ENCODE data around the gene BPNT1.
"Not testable (repeated sequence)": the region's sequence is repeated elsewhere in the genome, so short reads cannot be mapped to it uniquely, and the experiment has no call there.

The BPNT1 gene

GRCh38 chr1:220038640-220039039, 50.9 kb downstream of the BPNT1 start:
- TF ChIP-seq, protein P1, sequence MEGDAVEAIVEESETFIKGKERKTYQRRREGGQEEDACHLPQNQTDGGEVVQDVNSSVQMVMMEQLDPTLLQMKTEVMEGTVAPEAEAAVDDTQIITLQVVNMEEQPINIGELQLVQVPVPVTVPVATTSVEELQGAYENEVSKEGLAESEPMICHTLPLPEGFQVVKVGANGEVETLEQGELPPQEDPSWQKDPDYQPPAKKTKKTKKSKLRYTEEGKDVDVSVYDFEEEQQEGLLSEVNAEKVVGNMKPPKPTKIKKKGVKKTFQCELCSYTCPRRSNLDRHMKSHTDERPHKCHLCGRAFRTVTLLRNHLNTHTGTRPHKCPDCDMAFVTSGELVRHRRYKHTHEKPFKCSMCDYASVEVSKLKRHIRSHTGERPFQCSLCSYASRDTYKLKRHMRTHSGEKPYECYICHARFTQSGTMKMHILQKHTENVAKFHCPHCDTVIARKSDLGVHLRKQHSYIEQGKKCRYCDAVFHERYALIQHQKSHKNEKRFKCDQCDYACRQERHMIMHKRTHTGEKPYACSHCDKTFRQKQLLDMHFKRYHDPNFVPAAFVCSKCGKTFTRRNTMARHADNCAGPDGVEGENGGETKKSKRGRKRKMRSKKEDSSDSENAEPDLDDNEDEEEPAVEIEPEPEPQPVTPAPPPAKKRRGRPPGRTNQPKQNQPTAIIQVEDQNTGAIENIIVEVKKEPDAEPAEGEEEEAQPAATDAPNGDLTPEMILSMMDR (conservative IDR thresholded peaks at IDR 0.05; ENCODE audit: low read depth, low read length): no peak
- H3K27ac ChIP-seq: no peak overlapping the region
- no peaks in the 10 kb centered on the region for H3K27me3 ChIP-seq (ENCODE audit: insufficient read depth, low read depth)
- no peaks in the 10 kb centered on the region for H4K20me1 ChIP-seq (ENCODE audit: insufficient read depth)
- peaks cover 90% of the 10 kb centered on the region for H3K79me2 ChIP-seq (ENCODE audit: insufficient read depth, low read depth)
- peaks cover 6% of the 10 kb centered on the region; the same call in 1 of the 2 replicates for H3K36me3 ChIP-seq (ENCODE audit: insufficient read depth)
- peaks cover 34% of the 10 kb centered on the region for H3K4me1 ChIP-seq (ENCODE audit: low read depth, poor library complexity, severe bottlenecking)
- H3K4me3 ChIP-seq (IDR thresholded peaks at IDR 0.05; ENCODE audit: insufficient read depth, low read depth, low read length): no peak overlapping the region
- H2AFZ ChIP-seq (ENCODE audit: low read depth): no peak overlapping the region
- H3K4me2 ChIP-seq: no peak overlapping the region
- no peak overlapping the region for H3K9ac ChIP-seq

DNA sequence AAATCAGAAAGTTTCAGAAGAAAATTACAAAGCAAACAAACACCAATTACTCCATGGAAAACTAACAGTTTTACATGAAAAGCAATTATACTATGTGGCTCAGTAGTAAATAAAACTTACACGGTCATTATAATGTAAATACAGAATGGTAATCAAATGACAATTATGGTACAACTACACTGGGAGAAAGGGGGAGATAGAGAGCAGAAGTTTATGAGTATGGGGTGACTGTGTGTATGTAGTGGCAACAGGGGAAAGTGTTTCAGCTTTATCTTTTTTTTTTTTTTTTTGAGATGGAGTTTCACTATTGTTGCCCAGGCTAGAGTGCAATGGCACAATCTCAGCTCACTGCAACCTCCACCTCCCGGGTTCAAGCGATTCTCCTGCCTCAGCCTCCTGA, 51.8 kb downstream of the BPNT1 start:
- not testable (repeated sequence) for H3K27me3 ChIP-seq (ENCODE audit: insufficient read depth, low read depth); H2AFZ ChIP-seq (ENCODE audit: low read depth); H3K4me2 ChIP-seq; H3K9ac ChIP-seq; H3K27ac ChIP-seq; H3K4me3 ChIP-seq (IDR thresholded peaks at IDR 0.05; ENCODE audit: insufficient read depth, low read depth, low read length); H3K36me3 ChIP-seq (ENCODE audit: insufficient read depth); H4K20me1 ChIP-seq (ENCODE audit: insufficient read depth)
- Histone ChIP-seq H3K79me2 (ENCODE audit: insufficient read depth, low read depth) (peaks cover 82% of the 10 kb centered on the region), H3K4me1 (ENCODE audit: low read depth, poor library complexity, severe bottlenecking) (peaks cover 26% of the 10 kb centered on the region)

GRCh38 chr1:220032911-220033310, 56.7 kb downstream of the BPNT1 start:
- no peak overlapping the region for H3K9ac ChIP-seq
- H3K4me3 ChIP-seq (IDR thresholded peaks at IDR 0.05; ENCODE audit: insufficient read depth, low read depth, low read length): no peak overlapping the region
- no peak overlapping the region for H2AFZ ChIP-seq (ENCODE audit: low read depth)
- H3K79me2 ChIP-seq (ENCODE audit: insufficient read depth, low read depth): peaks cover 40% of the 10 kb centered on the region
- H3K4me2 ChIP-seq: no peak overlapping the region
- TF ChIP-seq, protein P1 (conservative IDR thresholded peaks at IDR 0.05; ENCODE audit: low read depth, low read length): no peak
- peaks cover 22% of the 10 kb centered on the region for H3K36me3 ChIP-seq (ENCODE audit: insufficient read depth)
- H3K4me1 ChIP-seq (ENCODE audit: low read depth, poor library complexity, severe bottlenecking): peaks cover 3% of the 10 kb centered on the region
- no peaks in the 10 kb centered on the region for H4K20me1 ChIP-seq (ENCODE audit: insufficient read depth)
- H3K27ac ChIP-seq: no peak overlapping the region
- no peaks in the 10 kb centered on the region for H3K27me3 ChIP-seq (ENCODE audit: insufficient read depth, low read depth)

DNA sequence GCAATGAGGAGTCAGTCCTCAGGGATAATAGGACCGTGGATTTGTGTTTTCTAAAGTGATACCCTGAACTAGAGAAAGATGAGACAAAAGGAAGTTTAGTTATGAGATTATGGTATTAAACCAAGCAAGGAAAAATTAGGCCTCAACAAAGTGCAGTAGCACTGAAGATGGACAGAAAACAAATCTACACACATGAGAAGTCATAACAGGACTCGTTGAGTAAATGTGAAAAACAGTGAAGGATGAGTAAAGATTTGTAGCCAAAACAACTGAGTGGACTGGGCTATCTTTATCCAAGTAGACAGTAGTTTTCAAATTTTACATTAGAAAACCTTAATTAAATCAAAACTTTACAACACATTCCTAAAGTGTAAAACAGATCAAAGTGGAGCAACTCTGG, 58.3 kb downstream of the BPNT1 start:
- Histone ChIP-seq H3K4me3 (IDR thresholded peaks at IDR 0.05; ENCODE audit: insufficient read depth, low read depth, low read length) (no peak overlapping the region), H3K27ac (no peak overlapping the region), H3K79me2 (ENCODE audit: insufficient read depth, low read depth) (peaks cover 24% of the 10 kb centered on the region), H4K20me1 (ENCODE audit: insufficient read depth) (no peaks in the 10 kb centered on the region), H3K9ac (no peak overlapping the region), H3K4me1 (ENCODE audit: low read depth, poor library complexity, severe bottlenecking) (peaks cover 3% of the 10 kb centered on the region), H3K36me3 (ENCODE audit: insufficient read depth) (peaks cover 18% of the 10 kb centered on the region), H2AFZ (ENCODE audit: low read depth) (no peak overlapping the region), H3K4me2 (no peak overlapping the region), H3K27me3 (ENCODE audit: insufficient read depth, low read depth) (no peaks in the 10 kb centered on the region)
- TF ChIP-seq, protein P1 (conservative IDR thresholded peaks at IDR 0.05; ENCODE audit: low read depth, low read length): no peak

DNA sequence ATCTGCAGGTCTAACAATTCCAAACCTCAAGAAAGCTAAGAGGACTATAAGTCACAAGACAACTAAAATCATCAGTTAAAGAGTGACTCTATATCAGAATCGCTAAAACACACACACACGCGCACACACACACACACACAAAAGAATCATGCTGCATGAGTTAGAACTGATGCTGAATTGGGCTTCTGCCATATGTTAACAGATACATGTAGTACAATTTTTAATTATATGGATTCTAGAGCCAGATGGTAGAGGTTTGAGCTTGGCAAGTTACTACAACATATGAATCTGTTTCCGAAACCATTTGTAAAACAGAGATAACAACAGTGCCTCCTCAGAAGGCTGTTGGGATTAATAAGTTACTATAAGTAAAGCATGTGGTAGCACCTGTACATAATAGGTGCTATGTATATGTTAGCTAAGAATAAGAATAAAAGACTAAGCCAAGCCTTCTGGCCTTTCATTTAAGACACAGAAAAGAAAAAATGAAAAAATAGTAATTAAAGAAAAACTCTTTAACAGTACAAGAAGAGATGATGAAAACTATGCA, 61.2 kb downstream of the BPNT1 start:
- no peaks in the 10 kb centered on the region for H3K27me3 ChIP-seq (ENCODE audit: insufficient read depth, low read depth)

More for the DNA sequence above, 61.2 kb downstream of the BPNT1 start:
- TF ChIP-seq, protein P1 (conservative IDR thresholded peaks at IDR 0.05; ENCODE audit: low read depth, low read length): no peak
- H3K27ac ChIP-seq: no peak overlapping the region
- H3K4me1 ChIP-seq (ENCODE audit: low read depth, poor library complexity, severe bottlenecking): no peaks in the 10 kb centered on the region
- H3K36me3 ChIP-seq (ENCODE audit: insufficient read depth): peaks cover 22% of the 10 kb centered on the region
- no peak overlapping the region for H3K4me2 ChIP-seq
- peaks cover 4% of the 10 kb centered on the region; the same call in 1 of the 2 replicates for H3K79me2 ChIP-seq (ENCODE audit: insufficient read depth, low read depth)
- H4K20me1 ChIP-seq (ENCODE audit: insufficient read depth): no peaks in the 10 kb centered on the region
- no peak overlapping the region for H3K9ac ChIP-seq
- H2AFZ ChIP-seq (ENCODE audit: low read depth): no peak overlapping the region
- H3K4me3 ChIP-seq (IDR thresholded peaks at IDR 0.05; ENCODE audit: insufficient read depth, low read depth, low read length): no peak overlapping the region

Data from KMS-11 (cell line).